GM23338 (cell line): ENCODE data around the gene TARBP1.
"Not testable (repeated sequence)": the region's sequence is repeated elsewhere in the genome, so short reads cannot be mapped to it uniquely, and the experiment has no call there.

Experiments
- CREB1 ChIP-seq: fragments of 250-450 bp; sonication (Bioruptor Pico); IDR thresholded peaks from 2 replicates; pipeline ENCODE4 v1.5.0; 2020; ENCODE audit warnings: low read depth, mild to moderate bottlenecking, moderate library complexity
- CTCF ChIP-seq, 2 experiments: fragments of 200-600 bp in 1 of 2; sonication (generic) in 1 of 2; conservative IDR thresholded peaks; 2 replicates each; pipeline versions ENCODE4 v1.5.1 to v1.6.1; 2016 to 2017; ENCODE audit warnings: antibody characterized with exemption in 2 of 2, low read depth in 2 of 2, mild to moderate bottlenecking in 2 of 2, moderate library complexity in 1 of 2
- EZH2 ChIP-seq: fragments of 200-600 bp; sonication (generic); IDR thresholded peaks from one replicate; pipeline ENCODE4 v1.8.0; 2017; ENCODE audit warnings: antibody characterized with exemption, mild to moderate bottlenecking, low read depth; ENCODE audit not compliant: unreplicated experiment
- EZH2phosphoT487 ChIP-seq: fragments of 200-600 bp; sonication (generic); IDR thresholded peaks from one replicate; pipeline ENCODE4 v1.8.1; 2018; ENCODE audit warnings: antibody characterized with exemption; ENCODE audit not compliant: unreplicated experiment
- JUNB ChIP-seq: IDR thresholded peaks from one replicate; pipeline ENCODE4 v1.6.1; 2016; ENCODE audit warnings: antibody characterized with exemption; ENCODE audit not compliant: unreplicated experiment
- NANOG ChIP-seq: IDR thresholded peaks from 2 replicates; pipeline ENCODE4 v1.6.1; 2016; ENCODE audit warnings: antibody characterized with exemption, borderline replicate concordance
- POLR2AphosphoS5 ChIP-seq: IDR thresholded peaks from 2 replicates; pipeline ENCODE4 v1.6.1; 2016; ENCODE audit warnings: antibody characterized with exemption, low read depth
- STAT1 ChIP-seq: IDR thresholded peaks from one replicate; pipeline ENCODE4 v1.6.1; 2016; ENCODE audit warnings: antibody characterized with exemption; ENCODE audit not compliant: unreplicated experiment
- TF ChIP-seq, protein P1 (sequence below): IDR thresholded peaks from one replicate; pipeline ENCODE4 v1.6.1; 2018; ENCODE audit warnings: antibody characterized with exemption; ENCODE audit not compliant: unreplicated experiment

DNA sequence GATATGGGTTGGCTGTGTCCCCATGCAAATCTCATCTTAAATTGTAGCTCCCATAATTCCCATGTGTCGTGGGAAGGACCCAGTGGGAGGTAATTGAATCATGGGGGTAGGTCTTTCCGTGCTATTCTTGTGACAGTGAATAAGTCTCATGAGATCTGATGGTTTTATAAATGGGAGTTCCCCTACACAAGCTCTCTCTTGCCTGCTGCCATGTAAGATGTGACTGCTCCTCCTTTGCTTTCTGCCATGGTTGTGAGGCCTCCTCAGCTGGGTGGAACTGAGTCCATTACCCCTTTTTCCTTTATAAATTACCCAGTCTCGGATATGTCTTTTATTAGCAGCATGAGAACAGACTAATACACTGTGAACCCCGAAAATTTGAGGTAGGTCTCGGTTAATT is 25.3 kb upstream of the TARBP1 start:
- TF ChIP-seq CTCF (conservative IDR thresholded peaks at IDR 0.05; ENCODE audit: low read depth in 2 of 2); EZH2phosphoT487; NANOG; CREB1 (CRISPR knock-in tag); EZH2; JUNB; STAT1; POLR2AphosphoS5: not testable (repeated sequence)
- TF ChIP-seq, protein P1, sequence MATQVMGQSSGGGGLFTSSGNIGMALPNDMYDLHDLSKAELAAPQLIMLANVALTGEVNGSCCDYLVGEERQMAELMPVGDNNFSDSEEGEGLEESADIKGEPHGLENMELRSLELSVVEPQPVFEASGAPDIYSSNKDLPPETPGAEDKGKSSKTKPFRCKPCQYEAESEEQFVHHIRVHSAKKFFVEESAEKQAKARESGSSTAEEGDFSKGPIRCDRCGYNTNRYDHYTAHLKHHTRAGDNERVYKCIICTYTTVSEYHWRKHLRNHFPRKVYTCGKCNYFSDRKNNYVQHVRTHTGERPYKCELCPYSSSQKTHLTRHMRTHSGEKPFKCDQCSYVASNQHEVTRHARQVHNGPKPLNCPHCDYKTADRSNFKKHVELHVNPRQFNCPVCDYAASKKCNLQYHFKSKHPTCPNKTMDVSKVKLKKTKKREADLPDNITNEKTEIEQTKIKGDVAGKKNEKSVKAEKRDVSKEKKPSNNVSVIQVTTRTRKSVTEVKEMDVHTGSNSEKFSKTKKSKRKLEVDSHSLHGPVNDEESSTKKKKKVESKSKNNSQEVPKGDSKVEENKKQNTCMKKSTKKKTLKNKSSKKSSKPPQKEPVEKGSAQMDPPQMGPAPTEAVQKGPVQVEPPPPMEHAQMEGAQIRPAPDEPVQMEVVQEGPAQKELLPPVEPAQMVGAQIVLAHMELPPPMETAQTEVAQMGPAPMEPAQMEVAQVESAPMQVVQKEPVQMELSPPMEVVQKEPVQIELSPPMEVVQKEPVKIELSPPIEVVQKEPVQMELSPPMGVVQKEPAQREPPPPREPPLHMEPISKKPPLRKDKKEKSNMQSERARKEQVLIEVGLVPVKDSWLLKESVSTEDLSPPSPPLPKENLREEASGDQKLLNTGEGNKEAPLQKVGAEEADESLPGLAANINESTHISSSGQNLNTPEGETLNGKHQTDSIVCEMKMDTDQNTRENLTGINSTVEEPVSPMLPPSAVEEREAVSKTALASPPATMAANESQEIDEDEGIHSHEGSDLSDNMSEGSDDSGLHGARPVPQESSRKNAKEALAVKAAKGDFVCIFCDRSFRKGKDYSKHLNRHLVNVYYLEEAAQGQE, result not testable (repeated sequence)
